Cerebellar cortex (tissue), 1 donor: ENCODE results near the gene ABCA12.

Experiments used
- DNase-seq: peaks from one replicate; pipeline ENCODE4 v3.0.0-alpha.2; 2015; ENCODE audit warnings: low spot score

ABCA12 gene

GRCh38 chr2:215036314-215036713 lies 102.1 kb downstream of the ABCA12 start:
- DNase-seq = no peak

DNA sequence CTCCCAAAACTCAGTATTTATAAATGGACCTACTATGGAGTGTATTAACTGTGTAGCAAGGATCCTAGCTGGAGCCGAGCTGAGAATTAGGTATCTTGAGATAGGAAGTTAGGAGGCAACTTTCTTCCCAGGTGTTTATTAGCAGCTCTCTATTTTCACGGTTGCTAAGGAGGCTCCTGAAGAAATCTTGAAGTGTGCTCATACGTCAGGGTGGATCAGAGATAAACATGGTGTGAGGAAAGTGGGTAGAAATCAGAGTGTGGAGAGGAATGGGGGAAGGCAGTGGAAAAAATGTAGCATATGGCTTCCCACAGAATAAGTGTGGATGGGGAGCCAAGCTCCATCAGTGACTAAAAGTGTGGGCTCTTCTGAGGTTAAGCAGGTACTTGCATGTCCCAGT lies 104.3 kb downstream of the ABCA12 start:
- no peak for DNase-seq

- DNase-seq = no peak
These were observed 106.3 kb downstream of the ABCA12 start for GRCh38 chr2:215032153-215032552.

DNA sequence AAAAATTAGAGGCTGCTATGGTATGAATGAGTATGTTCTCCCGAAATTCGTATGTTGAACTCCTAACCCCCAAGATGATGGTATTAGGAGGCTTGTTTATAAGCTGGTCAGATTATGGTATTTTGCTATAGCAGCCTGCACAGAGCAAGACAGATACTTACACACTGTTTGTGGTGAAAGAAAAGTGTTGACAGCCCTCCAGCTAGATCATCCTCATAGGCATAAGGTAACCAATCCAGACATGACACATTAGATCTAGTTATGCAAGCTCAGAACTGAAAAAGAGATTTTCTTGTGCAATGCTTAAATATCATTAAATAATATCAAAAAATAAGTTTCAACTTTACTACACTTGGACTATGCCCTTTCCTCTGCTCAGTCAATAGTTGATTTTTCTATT lies 107.1 kb downstream of the ABCA12 start:
- no peak for DNase-seq

- DNase-seq = no peak
These were observed 108.5 kb downstream of the ABCA12 start for GRCh38 chr2:215029936-215030335.

GRCh38 chr2:215028231-215028630 lies 110.2 kb downstream of the ABCA12 start:
- no peak for DNase-seq

DNA sequence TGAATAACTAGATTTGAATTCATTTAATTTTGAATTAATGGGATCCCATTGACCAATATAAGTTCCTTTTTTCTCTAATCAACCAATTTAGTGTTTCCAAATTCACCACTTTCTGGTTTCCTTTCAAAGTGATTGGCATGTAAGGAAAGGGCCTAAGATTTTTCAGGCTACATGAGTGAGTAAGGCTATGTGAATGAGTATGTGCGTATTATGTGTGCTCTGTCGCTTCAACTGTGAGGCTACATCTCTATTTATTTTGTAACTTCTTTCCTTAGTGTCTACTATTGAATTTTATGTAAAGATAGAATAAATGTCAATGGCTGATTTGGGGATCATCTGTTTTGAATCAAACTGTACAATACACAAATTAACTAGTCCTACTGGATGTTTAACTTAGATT lies 110.6 kb downstream of the ABCA12 start:
- DNase-seq = no peak

DNA sequence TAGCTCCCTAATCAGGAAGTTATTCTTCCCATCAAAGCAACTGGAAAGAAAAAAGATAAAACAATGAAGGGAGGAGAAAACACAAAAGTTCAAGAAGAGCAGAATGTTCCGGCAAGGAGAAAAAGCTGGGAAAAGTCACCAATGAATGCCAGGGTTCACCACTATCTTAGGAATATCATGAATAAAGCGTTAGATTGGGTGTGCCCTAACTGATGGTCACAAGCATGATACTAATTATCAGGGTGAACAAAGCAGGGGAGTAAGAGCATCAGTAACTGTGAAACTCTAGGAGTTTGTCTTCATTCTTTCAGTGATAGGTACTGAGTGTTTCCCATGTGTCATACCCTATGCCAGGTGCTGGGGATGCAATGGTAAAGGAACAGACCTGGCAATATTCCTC lies 115.5 kb downstream of the ABCA12 start:
- DNase-seq = no peak

- no peak for DNase-seq
These were observed 116.0 kb downstream of the ABCA12 start for GRCh38 chr2:215022418-215022817.

GRCh38 chr2:215020283-215020682 lies 118.1 kb downstream of the ABCA12 start:
- DNase-seq = no peak

DNA sequence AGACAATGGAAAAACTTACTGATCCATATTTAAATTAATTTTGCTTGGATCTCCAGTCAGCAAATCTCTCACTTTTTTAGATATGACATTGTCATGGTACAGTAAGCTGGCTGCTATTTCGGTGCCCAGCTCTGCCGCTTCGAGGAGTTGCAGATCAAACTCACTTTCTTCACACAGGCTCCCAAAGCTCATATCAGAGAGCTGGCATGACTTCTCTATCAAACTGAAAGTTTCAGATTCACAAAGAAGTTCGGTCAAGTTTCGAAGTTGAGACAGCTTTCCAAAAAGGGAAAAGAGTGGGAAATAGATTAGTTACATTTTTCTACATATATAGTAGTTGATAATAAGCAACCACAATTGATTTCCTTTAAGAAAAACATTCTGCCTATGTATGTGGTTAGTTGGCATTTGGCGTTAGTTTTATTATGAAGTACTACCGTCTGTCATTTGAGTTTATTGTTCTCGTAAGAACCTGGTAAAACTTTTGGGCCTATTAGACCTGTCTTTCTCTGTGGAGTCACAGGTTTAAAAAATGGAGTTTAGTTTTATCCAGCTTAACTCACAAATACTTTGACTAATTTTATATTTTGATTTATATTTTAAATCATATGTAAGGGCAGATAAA lies 118.8 kb downstream of the ABCA12 start:
- DNase-seq = no peak

DNA sequence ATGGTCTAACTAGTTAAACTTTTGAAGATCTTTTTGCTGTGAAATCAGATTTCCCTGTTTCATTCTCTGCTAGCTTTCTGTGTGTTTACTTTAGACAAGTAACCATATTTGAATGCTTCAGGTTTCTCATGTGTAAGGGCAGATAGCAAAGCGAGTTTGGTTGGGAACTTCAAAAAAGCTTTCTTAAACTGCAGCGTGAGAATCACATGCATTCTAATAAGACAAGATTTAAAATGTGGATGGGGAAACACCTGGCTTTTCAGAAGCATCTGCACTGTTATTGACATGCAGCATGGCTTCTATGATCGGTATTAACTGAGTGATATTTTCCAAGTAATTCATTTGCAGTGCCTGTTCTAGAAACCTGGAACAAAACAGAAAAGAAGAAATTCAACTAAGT lies 119.3 kb downstream of the ABCA12 start:
- no peak for DNase-seq

GRCh38 chr2:215015421-215015820 lies 123.0 kb downstream of the ABCA12 start:
- no peak for DNase-seq

DNA sequence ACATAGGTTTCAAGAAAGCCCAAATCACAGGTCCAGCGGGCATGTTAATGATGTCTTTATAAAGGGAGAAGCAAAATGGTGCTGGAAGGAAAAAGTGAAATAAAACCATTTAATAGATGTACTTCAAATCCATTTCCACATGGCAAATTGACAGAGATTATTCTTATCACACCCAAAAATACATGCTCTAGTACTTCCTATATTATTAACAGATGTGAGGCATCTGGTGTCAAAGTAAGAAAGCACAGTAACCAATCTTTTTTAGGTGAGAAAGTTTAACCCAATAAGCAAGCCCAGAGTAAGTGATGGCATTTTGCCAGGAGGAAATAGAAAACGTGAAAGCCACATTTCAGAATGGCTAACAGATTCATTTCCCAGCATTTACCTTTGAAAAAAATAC lies 128.0 kb downstream of the ABCA12 start:
- DNase-seq = no peak

DNA sequence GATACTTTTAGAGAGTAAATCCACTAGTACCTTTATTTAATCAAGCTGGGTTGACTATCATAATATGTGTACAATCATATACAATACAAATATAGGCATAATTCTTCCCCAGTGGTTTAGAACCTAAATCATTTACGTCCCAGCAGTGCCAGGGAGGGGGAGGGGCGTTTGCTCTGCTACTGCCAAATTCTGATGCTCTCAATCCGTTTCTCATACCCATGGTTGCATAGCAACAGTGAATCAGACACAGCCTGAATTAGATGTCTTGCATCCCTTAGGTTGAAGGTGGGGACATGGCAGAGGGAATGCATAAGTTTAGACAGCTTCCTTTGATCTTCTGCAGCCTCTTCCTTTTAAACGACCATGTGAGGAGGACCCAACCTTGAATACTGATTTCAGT lies 135.4 kb downstream of the ABCA12 start:
- no peak for DNase-seq

- peak; percentile 36 for DNase-seq
These were observed 135.9 kb downstream of the ABCA12 start for GRCh38 chr2:215002500-215002899.

- no peak for DNase-seq
These were observed 137.7 kb downstream of the ABCA12 start for GRCh38 chr2:215000721-215001120.

DNA sequence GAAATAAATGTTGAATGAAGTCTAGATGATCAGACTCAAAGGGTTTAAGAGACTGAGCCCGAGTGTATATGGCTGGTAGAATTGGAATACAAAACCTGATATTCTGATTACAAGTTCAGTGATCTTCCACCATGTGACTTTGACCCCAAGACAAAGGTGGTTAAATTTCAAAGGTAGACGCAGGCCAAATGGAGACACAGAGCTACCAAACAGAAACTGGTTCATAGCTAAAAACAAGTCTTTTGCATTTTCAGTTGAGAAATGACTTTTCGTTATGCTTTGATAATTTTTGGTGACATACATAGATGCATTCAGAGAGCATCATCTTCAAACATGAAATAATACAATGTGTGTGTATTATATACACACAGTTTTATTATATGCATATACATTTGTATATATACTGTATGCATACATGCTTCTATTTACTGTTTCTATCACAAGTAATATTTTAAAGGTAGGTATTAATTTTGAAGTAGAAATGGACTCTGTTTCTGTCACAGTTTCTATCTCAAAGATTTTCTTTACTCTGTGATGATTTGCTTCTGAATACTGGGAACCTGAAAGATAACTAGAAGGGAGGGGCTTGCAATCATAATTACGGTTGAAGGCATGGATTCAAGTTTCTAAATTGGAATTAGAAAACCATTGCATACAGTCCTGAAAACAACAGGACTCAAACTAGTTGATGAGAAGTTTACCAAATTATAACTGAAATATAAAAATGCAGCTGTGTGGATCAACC lies 142.3 kb downstream of the ABCA12 start:
- no peak for DNase-seq

- no peak for DNase-seq
These were observed 143.0 kb downstream of the ABCA12 start for GRCh38 chr2:214995409-214995808.

- no peak for DNase-seq
These were observed 145.5 kb downstream of the ABCA12 start for GRCh38 chr2:214992911-214993310.

GRCh38 chr2:214989187-214989586 lies 149.2 kb downstream of the ABCA12 start:
- no peak for DNase-seq

GRCh38 chr2:214987261-214987660 lies 151.2 kb downstream of the ABCA12 start:
- peak; percentile 29 for DNase-seq

DNA sequence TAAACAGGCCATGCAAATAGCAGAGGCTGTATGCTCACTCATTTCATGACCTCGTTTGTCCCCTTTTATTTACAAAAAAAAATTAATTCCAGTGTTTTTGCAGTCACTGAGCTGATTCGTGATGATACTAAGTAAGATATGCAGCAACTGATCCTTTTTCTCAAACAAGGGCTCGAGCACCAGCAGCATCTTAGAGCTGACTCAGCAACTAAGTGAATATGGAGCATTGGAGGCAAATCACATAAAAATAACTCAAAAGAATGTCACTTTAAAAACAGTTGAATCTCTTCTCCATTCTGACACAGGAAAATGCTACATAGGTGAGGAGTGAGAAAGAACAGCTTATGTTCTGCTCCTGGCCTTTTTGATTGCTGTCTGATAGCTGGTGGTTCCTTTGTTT lies 152.8 kb downstream of the ABCA12 start:
- no peak for DNase-seq

- no peak for DNase-seq
These were observed 172.0 kb downstream of the ABCA12 start for GRCh38 chr2:214966420-214966819.
